ENCODE data around the gene PDLIM3. TPM values are rescaled to one million over a fixed set of nuclear protein-coding genes. Genes with fewer than 3 reads are reported as not detected.

Gene PDLIM3
- total RNA-seq, 2 experiments from 2014 or later = not detected

GRCh38 chr4:185461565-185461964, 73.7 kb downstream of the PDLIM3 start:
- no peak overlapping the region for H3K4me3 Mint-ChIP-seq

GRCh38 chr4:185457136-185457535, 78.2 kb downstream of the PDLIM3 start:
- peaks cover 23% of the 10 kb centered on the region for H3K27me3 Mint-ChIP-seq (ENCODE audit: low read depth)
- H3K27ac Mint-ChIP-seq = no peak overlapping the region
- no peaks in the 10 kb centered on the region for H3K4me1 Mint-ChIP-seq (ENCODE audit: low read depth)
- POLR2A ChIA-PET = no interaction called here
- no peaks in the 10 kb centered on the region for H3K9me3 Mint-ChIP-seq (ENCODE audit: insufficient read depth)
- no peak for ATAC-seq
- no peak for DNase-seq
- H3K4me3 Mint-ChIP-seq = no peak overlapping the region
- no peaks in the 10 kb centered on the region for H3K36me3 Mint-ChIP-seq (ENCODE audit: low read depth)
- CTCF ChIA-PET = no interaction called here

More at GRCh38 chr4:185461565-185461964, 73.7 kb downstream of the PDLIM3 start:
- H3K9me3 Mint-ChIP-seq (ENCODE audit: insufficient read depth) = no peaks in the 10 kb centered on the region
- H3K4me1 Mint-ChIP-seq (ENCODE audit: low read depth) = no peaks in the 10 kb centered on the region
- DNase-seq (no peak), ATAC-seq (no peak)
- no peak overlapping the region for H3K27ac Mint-ChIP-seq
- H3K27me3 Mint-ChIP-seq (ENCODE audit: low read depth) = peaks cover 38% of the 10 kb centered on the region
- no peaks in the 10 kb centered on the region for H3K36me3 Mint-ChIP-seq (ENCODE audit: low read depth)
- ChIA-PET POLR2A (no interaction called here), CTCF (interaction anchor here (0.6 kb wide), 1 partner anchor 33 kb away, joined by 3 read pairs; no protein-coding TSS in a partner anchor)

GRCh38 chr4:185456131-185456530, 79.2 kb downstream of the PDLIM3 start:
- CTCF ChIA-PET = no interaction called here
- Mint-ChIP-seq H3K36me3 (ENCODE audit: low read depth) (no peaks in the 10 kb centered on the region), H3K4me3 (no peak overlapping the region), H3K27ac (no peak overlapping the region), H3K9me3 (ENCODE audit: insufficient read depth) (no peaks in the 10 kb centered on the region), H3K27me3 (ENCODE audit: low read depth) (peaks cover 21% of the 10 kb centered on the region), H3K4me1 (ENCODE audit: low read depth) (no peaks in the 10 kb centered on the region)
- no peak for DNase-seq
- ATAC-seq = no peak
- POLR2A ChIA-PET = no interaction called here

Other genes starting within 250 kb of the PDLIM3 start
- 1 to 10 TPM in 1 of 2 experiments, under 1 TPM in 1; 0.97 to 1.3 TPM for gene LRP2BP, start 139.6 kb downstream of the PDLIM3 start, total RNA-seq
- gene ANKRD37, start 138.7 kb downstream of the PDLIM3 start, total RNA-seq = 10 to 100 TPM; 15.6 to 18.3 TPM
- gene UFSP2, start 109.5 kb downstream of the PDLIM3 start, total RNA-seq = 10 to 100 TPM; 16.6 to 20.3 TPM
- gene CCDC110, start 63.8 kb downstream of the PDLIM3 start, total RNA-seq = not detected